ENCODE measurements around the gene TPSD1.
"Not testable (repeated sequence)": the region's sequence is repeated elsewhere in the genome, so short reads cannot be mapped to it uniquely, and the experiment has no call there.

Gene TPSD1

GRCh38 chr16:1220841-1221627, 34.8 kb upstream of the TPSD1 start:
- no peak for DNase-seq
- no peaks in the 10 kb centered on the region for H3K4me1 ChIP-seq (ENCODE audit: control insufficient read depth, insufficient read depth, low read length, poor library complexity, severe bottlenecking)

GRCh38 chr16:1221628-1222552, 34.0 kb upstream of the TPSD1 start:
- no peaks in the 10 kb centered on the region for H3K27me3 ChIP-seq (replicated peaks; ENCODE audit: control insufficient read depth, insufficient read depth, low read length, poor library complexity, severe bottlenecking)
- no peaks in the 10 kb centered on the region for H3K4me1 ChIP-seq (ENCODE audit: control insufficient read depth, insufficient read depth, low read length, poor library complexity, severe bottlenecking)

More at GRCh38 chr16:1220841-1221627, 34.8 kb upstream of the TPSD1 start:
- Histone ChIP-seq H3K27ac (ENCODE audit: insufficient read depth, low read length, poor library complexity, severe bottlenecking) (no peak overlapping the region), H3K27me3 (replicated peaks; ENCODE audit: control insufficient read depth, insufficient read depth, low read length, poor library complexity, severe bottlenecking) (no peaks in the 10 kb centered on the region), H3K4me3 (ENCODE audit: insufficient read depth, low read depth, low read length, poor library complexity, severe bottlenecking) (no peak overlapping the region), H3K36me3 (ENCODE audit: control insufficient read depth, insufficient read depth, low read length) (no peaks in the 10 kb centered on the region), H3K9me3 (ENCODE audit: control insufficient read depth, low read length) (no peaks in the 10 kb centered on the region)

GRCh38 chr16:1222553-1223354, 33.1 kb upstream of the TPSD1 start:
- Histone ChIP-seq H3K27me3 (replicated peaks; ENCODE audit: control insufficient read depth, insufficient read depth, low read length, poor library complexity, severe bottlenecking) (no peaks in the 10 kb centered on the region), H3K9me3 (ENCODE audit: control insufficient read depth, low read length) (no peaks in the 10 kb centered on the region), H3K36me3 (ENCODE audit: control insufficient read depth, insufficient read depth, low read length) (no peaks in the 10 kb centered on the region), H3K4me1 (ENCODE audit: control insufficient read depth, insufficient read depth, low read length, poor library complexity, severe bottlenecking) (no peaks in the 10 kb centered on the region), H3K4me3 (ENCODE audit: insufficient read depth, low read depth, low read length, poor library complexity, severe bottlenecking) (no peak overlapping the region), H3K27ac (ENCODE audit: insufficient read depth, low read length, poor library complexity, severe bottlenecking) (no peak overlapping the region)
- no peak for DNase-seq

More at GRCh38 chr16:1221628-1222552, 34.0 kb upstream of the TPSD1 start:
- Histone ChIP-seq H3K27ac (ENCODE audit: insufficient read depth, low read length, poor library complexity, severe bottlenecking) (no peak overlapping the region), H3K4me3 (ENCODE audit: insufficient read depth, low read depth, low read length, poor library complexity, severe bottlenecking) (no peak overlapping the region), H3K9me3 (ENCODE audit: control insufficient read depth, low read length) (no peaks in the 10 kb centered on the region), H3K36me3 (ENCODE audit: control insufficient read depth, insufficient read depth, low read length) (no peaks in the 10 kb centered on the region)
- DNase-seq, result no peak

- Histone ChIP-seq H3K27ac (ENCODE audit: insufficient read depth, low read length, poor library complexity, severe bottlenecking) (no peak overlapping the region), H3K9me3 (ENCODE audit: control insufficient read depth, low read length) (no peaks in the 10 kb centered on the region), H3K27me3 (replicated peaks; ENCODE audit: control insufficient read depth, insufficient read depth, low read length, poor library complexity, severe bottlenecking) (no peaks in the 10 kb centered on the region), H3K36me3 (ENCODE audit: control insufficient read depth, insufficient read depth, low read length) (no peaks in the 10 kb centered on the region), H3K4me3 (ENCODE audit: insufficient read depth, low read depth, low read length, poor library complexity, severe bottlenecking) (no peak overlapping the region), H3K4me1 (ENCODE audit: control insufficient read depth, insufficient read depth, low read length, poor library complexity, severe bottlenecking) (no peaks in the 10 kb centered on the region)
- DNase-seq, result no peak
These were observed 32.3 kb upstream of the TPSD1 start for GRCh38 chr16:1223355-1224214.

GRCh38 chr16:1224558-1224957, 31.3 kb upstream of the TPSD1 start:
- H3K36me3 ChIP-seq (ENCODE audit: control insufficient read depth, insufficient read depth, low read length), result no peaks in the 10 kb centered on the region
- no peaks in the 10 kb centered on the region for H3K4me1 ChIP-seq (ENCODE audit: control insufficient read depth, insufficient read depth, low read length, poor library complexity, severe bottlenecking)
- no peaks in the 10 kb centered on the region for H3K27me3 ChIP-seq (replicated peaks; ENCODE audit: control insufficient read depth, insufficient read depth, low read length, poor library complexity, severe bottlenecking)
- H3K27ac ChIP-seq (ENCODE audit: insufficient read depth, low read length, poor library complexity, severe bottlenecking), result no peak overlapping the region
- DNase-seq, result no peak
- no peak overlapping the region for H3K4me3 ChIP-seq (ENCODE audit: insufficient read depth, low read depth, low read length, poor library complexity, severe bottlenecking)
- no peaks in the 10 kb centered on the region for H3K9me3 ChIP-seq (ENCODE audit: control insufficient read depth, low read length)

- Histone ChIP-seq H3K9me3 (ENCODE audit: control insufficient read depth, low read length) (no peaks in the 10 kb centered on the region), H3K27ac (ENCODE audit: insufficient read depth, low read length, poor library complexity, severe bottlenecking) (no peak within 1 kb of the TSS), H3K27me3 (replicated peaks; ENCODE audit: control insufficient read depth, insufficient read depth, low read length, poor library complexity, severe bottlenecking) (no peaks in the 10 kb centered on the region), H3K36me3 (ENCODE audit: control insufficient read depth, insufficient read depth, low read length) (no peaks in the 10 kb centered on the region), H3K4me3 (ENCODE audit: insufficient read depth, low read depth, low read length, poor library complexity, severe bottlenecking) (no peak within 1 kb of the TSS), H3K4me1 (ENCODE audit: control insufficient read depth, insufficient read depth, low read length, poor library complexity, severe bottlenecking) (no peaks in the 10 kb centered on the region)
- DNase-seq, result no peak
These were observed 30.8 kb upstream of the TPSD1 start, which contains the start of gene TPSG1 for GRCh38 chr16:1225051-1225451. TSS of gene TPSG1 (minus strand) at chr16:1225268. CDS start at chr16:1225252, 16 bp downstream.

- DNase-seq; H3K4me1 ChIP-seq (ENCODE audit: control insufficient read depth, insufficient read depth, low read length, poor library complexity, severe bottlenecking); H3K4me3 ChIP-seq (ENCODE audit: insufficient read depth, low read depth, low read length, poor library complexity, severe bottlenecking); H3K27me3 ChIP-seq (replicated peaks; ENCODE audit: control insufficient read depth, insufficient read depth, low read length, poor library complexity, severe bottlenecking); H3K36me3 ChIP-seq (ENCODE audit: control insufficient read depth, insufficient read depth, low read length); H3K27ac ChIP-seq (ENCODE audit: insufficient read depth, low read length, poor library complexity, severe bottlenecking); H3K9me3 ChIP-seq (ENCODE audit: control insufficient read depth, low read length): not testable (repeated sequence)
These were observed 30.0 kb upstream of the TPSD1 start for GRCh38 chr16:1225728-1226311.

- not testable (repeated sequence) for H3K9me3 ChIP-seq (ENCODE audit: control insufficient read depth, low read length)
These were observed 29.2 kb upstream of the TPSD1 start for GRCh38 chr16:1226692-1227091.

GRCh38 chr16:1228227-1228626, 27.6 kb upstream of the TPSD1 start:
- H3K27me3 ChIP-seq (replicated peaks; ENCODE audit: control insufficient read depth, insufficient read depth, low read length, poor library complexity, severe bottlenecking); H3K36me3 ChIP-seq (ENCODE audit: control insufficient read depth, insufficient read depth, low read length); H3K4me1 ChIP-seq (ENCODE audit: control insufficient read depth, insufficient read depth, low read length, poor library complexity, severe bottlenecking); H3K4me3 ChIP-seq (ENCODE audit: insufficient read depth, low read depth, low read length, poor library complexity, severe bottlenecking); H3K27ac ChIP-seq (ENCODE audit: insufficient read depth, low read length, poor library complexity, severe bottlenecking); DNase-seq; H3K9me3 ChIP-seq (ENCODE audit: control insufficient read depth, low read length): not testable (repeated sequence)

More at GRCh38 chr16:1226692-1227091, 29.2 kb upstream of the TPSD1 start:
- H3K27me3 ChIP-seq (replicated peaks; ENCODE audit: control insufficient read depth, insufficient read depth, low read length, poor library complexity, severe bottlenecking); H3K4me1 ChIP-seq (ENCODE audit: control insufficient read depth, insufficient read depth, low read length, poor library complexity, severe bottlenecking); H3K27ac ChIP-seq (ENCODE audit: insufficient read depth, low read length, poor library complexity, severe bottlenecking); DNase-seq; H3K4me3 ChIP-seq (ENCODE audit: insufficient read depth, low read depth, low read length, poor library complexity, severe bottlenecking); H3K36me3 ChIP-seq (ENCODE audit: control insufficient read depth, insufficient read depth, low read length): not testable (repeated sequence)

Measured in effector memory CD4-positive, alpha-beta T cell (primary cell).